GM18520 (cell line): ENCODE results near the gene TAF8.

ENCODE experiments used
- ATAC-seq: cut with Tn5 transposase; IDR thresholded peaks from one replicate; pipeline ENCODE4 v1.9.1; 2021; ENCODE audit not compliant: unreplicated experiment

The TAF8 gene

GRCh38 chr6:42120895-42121865, 70.9 kb downstream of the TAF8 start:
- no peak for ATAC-seq

- ATAC-seq: no peak
These were observed 73.2 kb downstream of the TAF8 start for GRCh38 chr6:42123379-42124103.

GRCh38 chr6:42124223-42124836, 74.0 kb downstream of the TAF8 start:
- no peak for ATAC-seq

GRCh38 chr6:42125231-42125630, 74.9 kb downstream of the TAF8 start:
- ATAC-seq: no peak

- no peak for ATAC-seq
These were observed 75.3 kb downstream of the TAF8 start for GRCh38 chr6:42125663-42126062.

GRCh38 chr6:42128460-42129359, 78.4 kb downstream of the TAF8 start:
- no peak for ATAC-seq

GRCh38 chr6:42129360-42129676, 79.0 kb downstream of the TAF8 start:
- ATAC-seq: no peak

GRCh38 chr6:42131531-42131930, 81.2 kb downstream of the TAF8 start:
- no peak for ATAC-seq

GRCh38 chr6:42133926-42134325, 83.6 kb downstream of the TAF8 start:
- ATAC-seq: no peak

GRCh38 chr6:42135161-42135560, 84.8 kb downstream of the TAF8 start:
- ATAC-seq: no peak

- no peak for ATAC-seq
These were observed 85.4 kb downstream of the TAF8 start for GRCh38 chr6:42135722-42136121.

- ATAC-seq: no peak
These were observed 86.3 kb downstream of the TAF8 start for GRCh38 chr6:42136508-42137193.
